Measurements from ENCODE around the gene CCT7. TPM values are rescaled to one million over a fixed set of nuclear protein-coding genes. Genes with fewer than 3 reads are reported as not detected.
"Not testable (repeated sequence)": the region's sequence is repeated elsewhere in the genome, so short reads cannot be mapped to it uniquely, and the experiment has no call there.

Gene CCT7
- 655 and 716 TPM in 2 replicates for total RNA-seq

- peak; percentile 71 for DNase-seq (ENCODE audit: low read depth, low spot score)
These were observed at the start of gene CCT7 for GRCh38 chr2:73233932-73234832. CCT7 (plus strand) TSS chr2:73234308; CDS start chr2:73234379, 71 bp downstream.

GRCh38 chr2:73185965-73186364, 48.1 kb upstream of the CCT7 start:
- DNase-seq (ENCODE audit: low read depth, low spot score), result no peak

GRCh38 chr2:73187549-73187948, 46.6 kb upstream of the CCT7 start:
- DNase-seq (ENCODE audit: low read depth, low spot score), result no peak

GRCh38 chr2:73197579-73197978, 36.5 kb upstream of the CCT7 start:
- no peak for DNase-seq (ENCODE audit: low read depth, low spot score)

GRCh38 chr2:73200281-73200680, 33.8 kb upstream of the CCT7 start:
- not testable (repeated sequence) for DNase-seq (ENCODE audit: low read depth, low spot score)

- DNase-seq (ENCODE audit: low read depth, low spot score), result no peak
These were observed 31.7 kb upstream of the CCT7 start, which contains the start of gene NOTO for GRCh38 chr2:73202156-73203054. NOTO (plus strand) TSS chr2:73202574; CDS start chr2:73202667, 93 bp downstream.

GRCh38 chr2:73203055-73203681, 30.9 kb upstream of the CCT7 start:
- DNase-seq (ENCODE audit: low read depth, low spot score), result no peak

GRCh38 chr2:73205611-73206010, 28.5 kb upstream of the CCT7 start:
- no peak for DNase-seq (ENCODE audit: low read depth, low spot score)

GRCh38 chr2:73208258-73208657, 25.9 kb upstream of the CCT7 start:
- DNase-seq (ENCODE audit: low read depth, low spot score), result no peak

- DNase-seq (ENCODE audit: low read depth, low spot score), result no peak
These were observed 24.1 kb upstream of the CCT7 start for GRCh38 chr2:73210019-73210418.

GRCh38 chr2:73210696-73211095, 23.4 kb upstream of the CCT7 start:
- no peak for DNase-seq (ENCODE audit: low read depth, low spot score)

- no peak for DNase-seq (ENCODE audit: low read depth, low spot score)
These were observed 22.0 kb upstream of the CCT7 start for GRCh38 chr2:73212098-73212447.

- DNase-seq (ENCODE audit: low read depth, low spot score), result peak; percentile 43
These were observed 21.5 kb upstream of the CCT7 start for GRCh38 chr2:73212448-73213176.

- peak; percentile 39 for DNase-seq (ENCODE audit: low read depth, low spot score)
These were observed 19.7 kb upstream of the CCT7 start, which contains the start of gene SMYD5 for GRCh38 chr2:73214120-73215035. SMYD5 (plus strand) TSS chr2:73214245; CDS start chr2:73214267, 22 bp downstream.

GRCh38 chr2:73215254-73215653, 18.9 kb upstream of the CCT7 start:
- no peak for DNase-seq (ENCODE audit: low read depth, low spot score)

GRCh38 chr2:73217160-73217559, 16.9 kb upstream of the CCT7 start:
- DNase-seq (ENCODE audit: low read depth, low spot score), result no peak

- DNase-seq (ENCODE audit: low read depth, low spot score), result no peak
These were observed 16.3 kb upstream of the CCT7 start for GRCh38 chr2:73217826-73218225.

GRCh38 chr2:73218298-73218697, 15.8 kb upstream of the CCT7 start:
- DNase-seq (ENCODE audit: low read depth, low spot score), result no peak

- DNase-seq (ENCODE audit: low read depth, low spot score), result no peak
These were observed 10.3 kb upstream of the CCT7 start for GRCh38 chr2:73223821-73224220.

All from pulmonary artery endothelial cell (primary cell).